Activated CD4-positive, CD25-positive, alpha-beta regulatory T cell treated with anti-CD3 and anti-CD28 coated beads, Interleukin-2, amount 50 U/mL, for 72 hours (primary cell): ENCODE measurements around the gene SHISA3.

Source experiments
- DNase-seq: peaks from one replicate; pipeline ENCODE4 v3.0.0; 2021

Gene SHISA3

DNA sequence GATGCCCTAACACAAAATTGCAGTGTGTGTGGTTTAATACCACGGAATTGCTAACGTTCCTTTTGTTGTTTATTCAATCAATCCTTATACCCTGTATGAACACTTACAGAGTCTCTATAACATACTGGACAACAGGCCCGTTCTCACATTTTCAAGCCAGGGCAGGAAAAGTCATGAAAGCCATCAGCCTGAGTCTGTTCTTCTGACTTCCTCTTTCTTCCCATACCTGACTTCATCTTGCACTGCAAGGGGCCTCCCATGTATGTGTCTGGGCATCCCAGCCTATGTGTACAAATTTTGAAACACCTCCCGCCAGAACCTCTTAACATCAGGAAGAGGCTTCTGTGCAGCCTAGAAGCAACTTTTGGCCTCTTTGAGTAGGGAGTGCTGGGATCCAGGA, 4.9 kb upstream of the SHISA3 start:
- no peak for DNase-seq

DNA sequence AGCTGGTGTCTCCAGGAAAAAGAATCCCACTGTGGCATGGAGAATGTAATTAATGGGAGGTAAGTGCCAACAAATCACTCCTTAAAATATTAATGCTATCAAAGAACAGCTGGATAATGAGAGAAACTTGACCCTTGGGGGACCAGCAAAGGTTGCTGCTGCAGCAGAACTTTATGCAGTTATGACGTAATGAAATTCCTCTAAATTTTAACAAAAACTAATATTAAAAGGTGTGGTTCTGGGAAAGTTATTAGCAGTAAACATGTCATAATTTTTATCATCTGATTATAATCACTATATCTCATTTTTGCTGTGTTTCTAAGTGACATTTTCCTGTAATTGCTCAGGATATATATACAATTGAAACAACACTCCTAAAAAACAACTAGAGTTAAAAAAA, 1.7 kb upstream of the SHISA3 start:
- DNase-seq = no peak

DNA sequence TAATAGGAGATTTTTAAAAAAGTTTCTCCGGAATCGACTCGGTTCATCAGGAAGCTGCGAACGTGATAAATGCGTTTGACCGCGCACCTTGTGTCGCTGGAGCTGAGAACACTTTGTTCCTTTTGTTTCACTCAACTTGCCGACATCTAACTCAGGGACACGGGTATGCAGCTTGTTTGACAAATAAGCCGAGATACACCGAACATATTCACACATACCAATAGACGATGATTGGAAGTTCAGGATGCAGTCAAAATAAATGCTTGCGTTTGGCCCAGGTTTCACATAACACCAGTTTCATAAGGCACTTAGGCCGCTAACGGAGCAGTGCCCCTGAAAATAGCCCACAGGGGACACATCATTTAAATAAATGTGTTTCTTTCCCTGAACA, 932 bp upstream of the SHISA3 start:
- DNase-seq = no peak

DNA sequence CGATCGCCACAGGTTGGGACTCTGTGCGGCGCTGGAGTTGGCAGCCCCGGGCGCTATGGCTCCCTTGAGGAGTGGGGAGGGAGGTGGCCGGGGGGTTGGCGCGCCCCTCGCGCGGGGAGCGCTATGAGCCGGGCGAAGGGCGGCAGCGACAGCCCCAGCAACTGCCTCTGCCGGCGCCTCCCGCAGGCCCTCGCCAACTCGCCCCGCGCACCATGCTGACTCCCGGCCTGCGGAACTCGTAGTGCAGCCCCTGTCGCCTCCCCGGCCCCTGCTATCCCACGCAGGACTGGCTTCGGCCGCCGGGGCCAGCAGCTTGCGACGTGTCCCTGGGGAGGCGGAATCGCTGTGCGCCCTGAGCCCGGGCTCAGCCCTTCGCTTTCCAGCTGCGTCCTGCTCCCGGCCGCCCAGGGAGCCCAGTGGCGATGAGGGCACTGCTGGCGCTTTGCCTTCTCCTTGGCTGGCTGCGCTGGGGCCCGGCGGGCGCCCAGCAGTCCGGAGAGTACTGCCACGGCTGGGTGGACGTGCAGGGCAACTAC, 415 bp downstream of the SHISA3 start:
- no peak for DNase-seq

DNA sequence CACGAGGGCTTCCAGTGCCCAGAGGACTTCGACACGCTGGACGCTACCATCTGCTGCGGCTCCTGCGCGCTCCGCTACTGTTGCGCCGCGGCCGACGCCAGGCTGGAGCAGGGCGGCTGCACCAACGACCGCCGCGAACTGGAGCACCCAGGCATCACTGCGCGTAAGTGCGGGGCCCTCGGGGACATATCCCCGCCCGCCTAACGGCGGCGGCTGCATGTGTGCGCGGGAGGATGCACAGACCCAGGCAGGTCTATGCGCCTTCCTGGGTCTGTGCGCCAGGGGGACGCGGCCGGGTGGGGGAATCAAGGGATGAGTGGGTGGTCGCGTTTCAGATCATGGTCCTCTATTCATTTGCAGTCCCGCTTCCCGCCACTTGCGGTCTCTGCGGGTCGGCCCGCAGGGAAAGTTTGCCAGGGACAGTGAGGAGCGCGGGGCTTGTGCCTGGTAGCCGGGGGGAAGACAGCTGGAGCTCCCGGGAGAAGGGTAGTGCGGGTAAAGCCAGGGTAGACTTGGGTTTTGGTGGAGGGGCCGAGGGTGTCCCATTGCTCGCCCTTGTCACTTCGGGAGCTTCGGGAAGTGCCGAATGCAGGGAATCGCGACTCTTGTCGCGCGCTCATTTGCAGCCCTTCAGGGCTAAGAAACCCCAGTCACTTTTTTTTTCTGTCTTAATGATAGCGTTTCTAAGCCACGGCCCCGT, 1.0 kb downstream of the SHISA3 start:
- DNase-seq = no peak

DNA sequence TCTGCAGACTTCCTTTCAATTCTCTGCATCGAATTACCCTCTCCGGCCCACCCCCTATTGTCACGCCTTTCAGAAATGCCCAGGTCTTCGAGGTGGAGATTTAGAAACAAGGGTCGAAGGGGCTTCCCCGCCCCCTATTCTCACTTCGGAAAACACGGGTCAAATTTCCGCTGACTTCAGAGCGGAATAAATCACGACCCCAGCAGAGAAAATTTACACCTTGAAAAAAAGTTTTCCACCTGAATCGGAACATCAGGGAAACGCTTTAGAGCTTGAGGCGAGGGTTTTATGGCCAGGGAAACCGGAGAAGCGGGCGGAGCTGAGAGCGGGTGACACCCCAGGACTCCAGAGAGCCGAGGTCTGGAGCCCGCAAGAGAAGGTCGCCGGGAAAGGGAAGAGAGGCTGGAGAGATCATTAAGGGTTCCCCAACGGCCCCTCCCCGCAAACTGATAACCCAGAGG, 1.6 kb downstream of the SHISA3 start:
- no peak for DNase-seq

DNA sequence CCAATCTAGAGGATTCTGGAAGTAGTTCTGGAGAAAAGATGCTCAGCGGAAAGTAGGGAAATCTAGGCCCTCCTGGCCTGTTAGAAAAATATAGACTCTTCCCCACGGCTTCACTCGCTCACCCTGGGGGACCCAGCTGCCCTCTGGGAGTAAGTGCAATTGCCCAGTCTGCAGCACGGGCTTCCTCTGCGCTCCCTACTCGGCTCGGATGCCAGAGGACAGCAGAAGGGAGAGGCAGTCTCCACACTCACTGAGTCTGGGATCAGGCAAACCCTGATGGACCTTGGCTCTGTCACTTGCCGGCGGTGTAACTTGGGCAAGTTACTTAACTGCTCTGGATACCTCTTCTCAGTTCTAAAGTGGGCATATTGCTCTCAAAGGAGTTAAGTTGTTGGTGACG, 2.1 kb downstream of the SHISA3 start:
- no peak for DNase-seq

DNA sequence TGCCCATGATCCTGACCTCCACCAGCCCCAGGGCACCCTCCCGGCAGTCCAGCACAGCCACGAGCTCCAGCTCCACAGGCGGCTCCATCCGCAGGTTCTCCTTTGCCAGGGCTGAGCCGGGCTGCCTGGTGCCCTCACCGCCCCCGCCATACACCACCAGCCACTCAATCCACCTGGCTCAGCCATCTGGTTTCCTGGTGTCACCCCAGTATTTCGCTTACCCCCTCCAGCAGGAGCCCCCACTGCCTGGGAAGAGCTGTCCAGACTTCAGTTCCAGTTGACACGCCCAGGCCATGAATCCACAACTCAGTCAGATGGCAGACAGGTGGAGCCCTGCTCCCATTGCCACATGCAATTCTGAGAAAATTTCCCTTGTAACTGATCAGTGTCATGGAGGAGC, 3.9 kb downstream of the SHISA3 start:
- no peak for DNase-seq

DNA sequence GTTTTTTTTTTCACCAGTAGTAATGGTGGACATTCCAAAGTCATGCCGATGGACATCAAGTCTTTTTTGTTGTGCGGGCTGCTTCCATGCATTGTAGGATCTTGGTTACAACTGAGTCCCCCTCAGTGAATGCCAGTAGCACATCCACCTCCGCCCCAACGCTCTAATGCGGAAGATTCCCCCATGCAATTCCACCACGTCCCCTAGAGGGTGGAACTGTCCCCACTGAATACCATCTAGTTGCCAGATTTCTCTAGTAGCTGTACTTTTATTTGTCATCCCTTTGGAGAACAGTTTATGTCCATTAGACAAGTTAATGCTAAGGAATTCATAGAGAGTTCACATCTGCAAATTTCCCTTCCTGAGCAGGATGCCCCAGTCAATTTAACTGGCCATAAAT, 6.7 kb downstream of the SHISA3 start:
- no peak for DNase-seq

DNA sequence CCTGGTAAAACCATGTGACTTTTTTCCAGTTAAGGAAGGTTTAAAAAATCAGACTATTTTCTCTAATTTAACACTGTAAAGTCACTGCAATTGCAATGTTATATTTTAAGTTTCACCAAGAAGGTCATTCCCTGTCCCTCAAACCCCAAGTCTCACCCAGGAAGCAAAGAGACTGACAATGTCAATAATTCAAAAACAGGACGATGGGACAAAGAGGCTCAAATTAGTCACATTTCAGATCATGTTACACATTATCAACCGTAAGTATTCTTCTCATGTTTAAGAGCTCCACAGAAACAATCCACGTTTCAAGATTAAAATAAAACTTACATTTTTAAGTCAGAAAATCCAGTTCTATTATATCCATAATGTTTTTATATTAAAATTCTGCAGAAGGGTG, 13.2 kb downstream of the SHISA3 start:
- no peak for DNase-seq

DNA sequence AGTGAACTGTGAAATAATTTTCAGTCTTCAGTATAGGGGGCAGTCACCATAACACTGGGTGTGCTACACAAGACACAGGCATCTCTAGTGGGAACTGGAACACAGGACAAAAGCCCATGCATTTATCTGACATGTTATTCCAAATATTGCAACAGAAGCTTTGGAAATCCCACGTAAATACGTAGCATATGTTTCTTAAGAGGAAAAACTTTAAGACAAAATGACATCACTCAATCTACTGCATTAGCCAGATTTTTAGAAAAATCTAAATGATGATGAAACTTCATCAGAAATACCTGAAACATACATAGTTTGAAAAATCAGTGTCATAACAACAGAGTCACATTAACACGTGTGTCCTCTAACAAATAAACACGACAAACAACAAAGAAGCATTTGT, 14.5 kb downstream of the SHISA3 start:
- no peak for DNase-seq

DNA sequence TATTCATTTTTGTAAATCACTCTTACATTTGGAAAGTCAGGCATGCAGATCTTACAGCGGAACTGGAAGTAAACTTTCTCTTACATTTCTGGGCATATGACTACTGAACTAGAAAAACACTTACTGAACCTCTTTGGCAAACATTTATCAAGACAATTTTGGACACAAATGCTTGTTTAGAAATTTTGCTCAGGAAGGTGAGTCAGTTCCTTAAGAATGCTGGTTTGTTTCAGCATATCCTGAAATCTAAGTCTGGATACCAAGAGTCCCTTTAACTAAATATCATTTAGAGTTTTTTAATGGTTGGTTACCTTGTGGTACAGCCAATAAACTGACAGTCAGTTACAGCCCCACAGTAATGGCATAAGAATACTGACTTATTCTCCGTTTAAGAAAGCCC, 15.0 kb downstream of the SHISA3 start:
- DNase-seq = no peak

DNA sequence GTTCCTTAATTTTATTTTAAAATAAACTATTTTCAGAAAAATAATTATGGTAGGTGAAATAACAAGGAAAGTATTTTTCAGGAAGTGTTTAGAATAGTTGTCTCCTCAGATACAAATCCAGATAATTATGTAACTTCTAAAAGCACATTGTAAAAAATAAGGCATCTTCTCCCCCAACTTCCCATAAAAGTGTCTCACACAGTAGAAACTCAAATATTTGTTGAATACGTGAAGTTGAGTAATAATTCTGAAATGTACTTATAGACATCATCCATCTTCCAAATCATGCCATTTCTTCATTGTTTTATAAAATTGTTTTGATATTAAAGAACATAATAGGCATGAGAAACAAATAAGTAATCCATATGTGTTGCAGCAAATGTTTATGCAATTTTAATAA, 18.0 kb downstream of the SHISA3 start:
- no peak for DNase-seq

DNA sequence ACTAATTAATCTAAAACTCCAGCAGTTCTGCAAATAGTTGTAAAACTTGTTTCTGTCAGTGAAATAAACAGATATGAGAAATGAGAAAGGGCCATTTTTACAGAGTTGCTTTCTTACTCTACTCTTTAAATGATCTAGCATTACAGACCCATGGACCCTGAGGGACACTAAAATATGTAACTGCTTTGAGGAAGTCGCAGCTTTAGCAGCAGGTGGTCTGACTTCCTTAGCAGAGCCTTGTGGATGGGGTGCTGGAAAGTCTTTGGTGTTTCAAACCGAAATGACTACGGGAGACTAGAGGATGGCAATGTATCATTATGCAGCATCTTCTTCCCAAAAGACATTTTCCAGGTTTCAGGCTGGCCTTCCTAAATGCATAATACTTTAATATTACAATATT, 18.7 kb downstream of the SHISA3 start:
- DNase-seq = no peak

DNA sequence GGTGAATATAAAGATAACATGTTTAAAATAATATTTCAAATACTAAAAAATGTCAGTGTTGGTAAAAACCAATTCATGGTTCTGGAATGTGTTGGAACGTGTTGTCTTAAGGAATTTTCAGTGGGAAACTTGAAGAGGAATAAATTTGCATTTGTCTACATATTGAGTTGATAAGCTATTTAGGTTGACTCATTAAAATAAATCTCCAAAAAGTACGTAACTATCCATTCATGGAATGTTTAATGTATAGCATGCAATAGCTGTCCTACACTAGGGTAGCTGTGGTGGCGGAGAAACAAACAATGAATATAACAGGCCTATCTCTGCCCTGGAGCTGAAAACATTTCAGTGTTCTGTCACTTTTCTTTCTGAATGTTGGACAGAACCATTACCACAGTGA, 20.3 kb downstream of the SHISA3 start:
- DNase-seq = no peak

DNA sequence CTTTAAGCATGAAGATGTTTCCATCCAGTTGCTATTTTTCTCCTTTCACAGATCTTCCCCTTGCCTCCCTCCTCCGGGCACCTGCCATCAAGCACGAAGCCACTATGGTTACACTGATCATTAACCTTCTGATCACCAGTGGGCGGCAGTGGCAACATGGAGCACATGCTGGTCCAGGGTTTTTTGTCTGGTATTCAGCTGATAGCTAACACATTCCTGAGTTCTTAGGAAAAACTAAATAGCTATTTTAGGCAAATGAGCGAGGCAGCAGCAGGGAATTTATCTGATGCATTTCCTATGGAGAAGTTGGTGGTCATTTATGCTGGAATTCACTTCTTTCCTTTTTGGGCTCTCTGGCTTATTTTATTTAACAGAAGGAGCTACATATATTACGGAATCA, 22.9 kb downstream of the SHISA3 start:
- DNase-seq = no peak

DNA sequence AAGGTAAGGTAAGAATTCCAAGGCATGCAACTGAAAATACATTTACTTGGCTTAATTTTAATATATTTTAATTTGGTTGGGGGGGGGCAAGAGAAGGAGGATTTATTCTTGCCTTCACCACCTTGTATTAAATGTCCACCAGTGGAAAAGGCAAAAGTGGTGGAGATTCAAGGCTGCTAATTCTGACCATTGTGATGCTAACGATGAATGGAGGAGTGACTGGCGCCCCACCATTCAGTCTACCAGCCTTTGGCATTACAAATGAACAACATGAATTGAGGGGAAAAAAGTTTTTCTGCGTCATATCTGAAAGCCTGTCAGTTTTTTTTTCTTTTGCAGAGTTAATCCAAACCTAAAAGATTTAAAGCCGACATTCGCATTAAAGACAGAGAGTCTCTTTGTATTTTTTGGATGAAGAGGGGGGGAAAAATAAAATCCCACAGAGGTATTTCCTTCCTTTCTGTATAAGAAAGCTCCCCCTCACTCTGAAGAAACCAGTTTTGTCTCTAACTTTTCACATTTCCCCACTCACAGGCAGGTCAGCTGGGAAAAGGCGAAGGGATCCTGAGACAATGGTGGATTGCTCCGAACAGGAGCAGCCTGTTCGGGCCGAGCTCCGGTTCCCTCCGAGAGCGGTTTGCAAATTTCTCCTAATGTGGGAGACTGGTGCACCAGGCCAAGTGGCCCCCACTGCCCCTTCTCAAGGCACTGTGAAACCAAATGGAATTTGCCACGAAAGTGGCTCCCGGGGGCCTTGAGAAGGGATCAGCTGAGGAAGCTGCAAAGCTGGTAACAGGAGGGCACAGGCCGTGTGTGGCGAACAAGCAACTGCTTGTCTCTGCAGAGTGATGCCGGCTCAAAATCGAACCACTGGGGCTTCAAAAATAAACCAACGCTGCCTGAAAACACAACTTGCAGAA, 28.1 kb downstream of the SHISA3 start:
- DNase-seq = no peak

DNA sequence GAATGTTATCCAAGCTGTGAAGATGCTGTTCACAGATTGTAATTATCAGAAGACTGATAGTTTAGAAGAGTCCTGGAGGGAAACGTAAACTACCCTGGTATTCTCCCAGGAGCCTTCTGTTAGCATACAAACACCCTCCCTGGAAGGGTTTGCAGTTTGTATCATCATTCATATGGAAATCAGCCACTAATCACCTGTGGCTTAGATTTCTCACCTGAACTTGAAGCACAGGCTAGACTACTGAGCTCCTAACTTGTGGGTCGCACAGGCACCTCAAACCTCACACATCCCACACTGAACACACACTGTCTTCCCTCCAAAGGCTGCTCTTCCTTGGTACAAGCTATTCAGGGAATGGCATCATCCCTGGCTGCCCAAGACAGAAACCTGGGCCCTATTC, 30.7 kb downstream of the SHISA3 start:
- DNase-seq = no peak

DNA sequence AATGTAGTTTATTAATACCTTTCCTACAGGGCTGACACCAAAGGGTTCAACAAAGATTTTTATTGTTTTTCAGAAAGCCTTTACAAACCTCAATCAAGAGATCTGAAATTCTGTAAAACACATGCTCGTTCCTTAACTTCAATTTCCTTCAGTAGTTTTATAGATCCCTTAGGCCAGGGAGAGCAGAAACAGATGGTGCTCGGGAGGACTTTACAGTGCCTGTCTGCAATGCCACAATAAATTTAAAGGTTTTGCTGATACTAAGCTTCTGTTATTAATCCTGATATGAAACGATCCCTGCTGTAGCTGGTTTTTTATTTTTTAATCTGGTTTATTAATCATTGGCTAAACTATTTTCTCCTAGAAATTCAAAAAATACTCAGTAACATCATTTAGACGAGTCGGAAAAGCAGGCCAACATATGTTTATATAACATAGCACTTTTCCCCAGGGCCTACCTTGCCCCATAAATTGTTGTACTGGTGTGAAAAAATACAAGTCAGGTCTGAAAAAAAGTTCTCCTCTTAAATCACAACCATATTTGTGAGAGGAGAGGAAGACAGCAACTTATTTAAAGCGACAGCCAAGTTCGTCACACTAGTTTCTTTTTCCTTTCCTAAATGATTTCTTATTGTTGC, 39.8 kb downstream of the SHISA3 start:
- DNase-seq = no peak

DNA sequence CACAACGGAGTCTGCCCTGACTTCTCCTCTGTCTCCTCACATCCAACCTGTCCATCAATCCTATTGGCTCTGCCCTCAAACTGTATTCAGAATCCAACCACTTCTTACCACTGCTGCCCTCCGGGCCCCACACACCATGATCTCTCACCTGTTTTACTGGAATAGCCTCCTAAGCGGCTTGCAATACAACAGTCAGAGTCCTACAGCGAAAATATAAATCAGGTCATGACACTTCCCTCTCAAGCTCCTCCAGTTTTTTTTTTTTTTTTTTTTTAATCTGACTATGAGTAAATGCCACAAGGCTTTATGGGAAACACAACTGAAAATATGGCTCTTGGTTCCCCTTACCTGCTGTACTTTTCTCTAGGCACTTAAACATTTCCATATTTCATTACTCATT, 42.8 kb downstream of the SHISA3 start:
- no peak for DNase-seq

DNA sequence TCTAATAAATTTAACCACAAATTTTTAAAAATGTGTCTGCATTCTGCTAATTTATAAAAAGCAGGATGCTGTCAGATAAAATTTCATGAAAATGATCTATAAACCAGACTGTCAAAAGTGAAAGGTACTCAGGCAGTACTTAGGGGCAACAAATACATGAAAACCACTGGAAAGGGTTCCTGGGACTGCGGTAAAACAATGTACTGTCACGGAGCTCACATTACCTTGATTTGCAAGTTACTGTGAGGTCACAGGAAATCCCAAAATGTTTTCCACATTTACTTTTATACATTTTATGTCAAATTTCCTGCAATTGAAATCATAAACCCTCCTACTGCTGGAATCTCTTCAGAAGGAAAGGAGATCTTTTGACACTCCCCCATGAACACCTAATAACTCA, 45.3 kb downstream of the SHISA3 start:
- no peak for DNase-seq

DNA sequence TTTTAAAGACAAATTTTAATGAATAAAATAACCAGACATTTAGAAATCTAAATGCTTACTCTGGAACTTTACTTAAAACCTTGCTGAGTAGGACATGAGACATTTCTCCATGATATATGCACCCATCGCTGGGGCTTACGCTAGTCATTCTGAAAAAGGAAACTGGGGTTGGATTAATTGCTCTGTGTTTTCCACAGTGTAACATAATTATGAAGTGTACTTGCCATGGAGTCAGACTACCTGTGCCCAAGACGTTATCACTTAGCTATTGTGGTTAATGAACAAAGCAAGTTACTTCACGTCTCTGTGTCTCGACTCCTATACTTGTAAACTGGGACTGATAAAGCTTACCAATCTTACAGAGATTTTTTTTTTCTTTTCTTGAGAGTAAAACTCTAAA, 47.8 kb downstream of the SHISA3 start:
- no peak for DNase-seq

DNA sequence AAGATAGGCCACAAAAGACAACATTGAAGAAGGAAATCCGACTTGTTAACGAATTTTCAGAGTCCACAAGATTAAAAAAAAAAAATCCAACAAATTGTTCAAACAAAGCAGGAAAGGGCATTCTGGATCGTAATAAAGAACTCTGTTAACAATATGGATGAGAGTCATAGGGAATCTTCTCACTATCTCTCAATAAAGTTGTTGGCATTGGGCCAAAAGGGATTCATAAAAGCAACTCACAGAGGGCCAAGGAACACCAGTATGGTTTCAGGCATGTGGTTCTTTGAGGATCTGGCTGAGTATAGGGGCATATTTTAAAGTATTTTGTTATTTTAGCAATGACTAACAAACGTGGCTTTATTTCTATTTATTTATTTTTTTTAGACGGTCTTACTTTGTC, 49.5 kb downstream of the SHISA3 start:
- no peak for DNase-seq
